Ishikawa (cell line): Measurements from ENCODE around the gene ELOVL6.

Experiments used
- CEBPB ChIP-seq: IDR thresholded peaks from 2 replicates; pipeline ENCODE4 v1.6.1; 2012
- CREB1 ChIP-seq: IDR thresholded peaks from 2 replicates; pipeline ENCODE4 v1.6.1; 2012; ENCODE audit warnings: low read depth
- EGR1 ChIP-seq: IDR thresholded peaks from 2 replicates; pipeline ENCODE4 v1.6.1; 2012
- EP300 ChIP-seq: IDR thresholded peaks from 2 replicates; pipeline ENCODE4 v1.6.1; 2012; ENCODE audit warnings: borderline replicate concordance
- FOXM1 ChIP-seq: IDR thresholded peaks from 2 replicates; pipeline ENCODE4 v1.6.1; 2012; ENCODE audit warnings: low read depth, borderline replicate concordance
- NFIC ChIP-seq: IDR thresholded peaks from 2 replicates; pipeline ENCODE4 v1.6.1; 2012
- RAD21 ChIP-seq: IDR thresholded peaks from 2 replicates; pipeline ENCODE4 v1.6.1; 2012; ENCODE audit warnings: low read depth
- TAF1 ChIP-seq: IDR thresholded peaks from 2 replicates; pipeline ENCODE4 v1.6.1; 2012; ENCODE audit warnings: low read depth, mild to moderate bottlenecking
- TCF12 ChIP-seq: IDR thresholded peaks from 2 replicates; pipeline ENCODE4 v1.6.1; 2012; ENCODE audit warnings: low read depth
- TEAD4 ChIP-seq: IDR thresholded peaks from 2 replicates; pipeline ENCODE4 v1.6.1; 2012
- USF1 ChIP-seq: IDR thresholded peaks from 2 replicates; pipeline ENCODE4 v1.6.1; 2012
- YY1 ChIP-seq: IDR thresholded peaks from 2 replicates; pipeline ENCODE4 v1.6.1; 2012; ENCODE audit warnings: low read depth
- ZBTB7A ChIP-seq: IDR thresholded peaks from 2 replicates; pipeline ENCODE4 v1.6.1; 2012; ENCODE audit warnings: low read depth
- TF ChIP-seq, protein P1 (sequence below): IDR thresholded peaks from 2 replicates; pipeline ENCODE4 v1.6.1; 2012; ENCODE audit warnings: low read depth, mild to moderate bottlenecking
- TF ChIP-seq, protein P2 (sequence below): IDR thresholded peaks from 2 replicates; pipeline ENCODE4 v1.6.1; 2012

Gene ELOVL6

DNA sequence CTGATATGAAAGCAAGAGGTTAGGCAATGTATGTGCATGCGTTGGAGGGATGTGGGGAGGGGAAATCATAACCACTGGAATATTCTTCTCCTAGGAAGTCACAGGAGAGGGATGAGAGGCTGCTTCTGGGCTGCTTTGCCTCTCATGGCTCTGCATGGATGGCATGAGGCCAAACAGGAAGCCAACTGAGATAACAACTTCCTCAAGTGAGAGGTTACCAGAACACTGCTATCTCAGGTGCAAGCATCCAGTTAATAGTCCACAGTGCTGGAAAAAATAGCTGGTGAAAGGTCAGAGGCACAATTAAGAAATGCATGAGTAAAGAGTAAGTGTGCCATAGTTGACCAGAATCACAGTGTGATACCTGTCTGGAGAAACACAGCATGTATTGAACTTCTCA is 113.3 kb downstream of the ELOVL6 start:
- TF ChIP-seq EP300 (no peak), NFIC (peak; percentile 56)

GRCh38 chr4:110084154-110084553 is 114.3 kb downstream of the ELOVL6 start:
- TF ChIP-seq TAF1 (no peak), EGR1 (no peak), ZBTB7A (no peak), TEAD4 (no peak), FOXM1 (no peak), TCF12 (no peak), USF1 (no peak), CREB1 (no peak), EP300 (no peak), NFIC (no peak), YY1 (no peak), RAD21 (no peak), CEBPB (no peak)
- TF ChIP-seq, protein P1, sequence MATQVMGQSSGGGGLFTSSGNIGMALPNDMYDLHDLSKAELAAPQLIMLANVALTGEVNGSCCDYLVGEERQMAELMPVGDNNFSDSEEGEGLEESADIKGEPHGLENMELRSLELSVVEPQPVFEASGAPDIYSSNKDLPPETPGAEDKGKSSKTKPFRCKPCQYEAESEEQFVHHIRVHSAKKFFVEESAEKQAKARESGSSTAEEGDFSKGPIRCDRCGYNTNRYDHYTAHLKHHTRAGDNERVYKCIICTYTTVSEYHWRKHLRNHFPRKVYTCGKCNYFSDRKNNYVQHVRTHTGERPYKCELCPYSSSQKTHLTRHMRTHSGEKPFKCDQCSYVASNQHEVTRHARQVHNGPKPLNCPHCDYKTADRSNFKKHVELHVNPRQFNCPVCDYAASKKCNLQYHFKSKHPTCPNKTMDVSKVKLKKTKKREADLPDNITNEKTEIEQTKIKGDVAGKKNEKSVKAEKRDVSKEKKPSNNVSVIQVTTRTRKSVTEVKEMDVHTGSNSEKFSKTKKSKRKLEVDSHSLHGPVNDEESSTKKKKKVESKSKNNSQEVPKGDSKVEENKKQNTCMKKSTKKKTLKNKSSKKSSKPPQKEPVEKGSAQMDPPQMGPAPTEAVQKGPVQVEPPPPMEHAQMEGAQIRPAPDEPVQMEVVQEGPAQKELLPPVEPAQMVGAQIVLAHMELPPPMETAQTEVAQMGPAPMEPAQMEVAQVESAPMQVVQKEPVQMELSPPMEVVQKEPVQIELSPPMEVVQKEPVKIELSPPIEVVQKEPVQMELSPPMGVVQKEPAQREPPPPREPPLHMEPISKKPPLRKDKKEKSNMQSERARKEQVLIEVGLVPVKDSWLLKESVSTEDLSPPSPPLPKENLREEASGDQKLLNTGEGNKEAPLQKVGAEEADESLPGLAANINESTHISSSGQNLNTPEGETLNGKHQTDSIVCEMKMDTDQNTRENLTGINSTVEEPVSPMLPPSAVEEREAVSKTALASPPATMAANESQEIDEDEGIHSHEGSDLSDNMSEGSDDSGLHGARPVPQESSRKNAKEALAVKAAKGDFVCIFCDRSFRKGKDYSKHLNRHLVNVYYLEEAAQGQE: no peak
- TF ChIP-seq, protein P2, sequence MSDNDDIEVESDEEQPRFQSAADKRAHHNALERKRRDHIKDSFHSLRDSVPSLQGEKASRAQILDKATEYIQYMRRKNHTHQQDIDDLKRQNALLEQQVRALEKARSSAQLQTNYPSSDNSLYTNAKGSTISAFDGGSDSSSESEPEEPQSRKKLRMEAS: no peak

- TF ChIP-seq ZBTB7A (no peak), EGR1 (no peak), CEBPB (no peak), CREB1 (no peak), FOXM1 (no peak), NFIC (no peak), TAF1 (no peak), RAD21 (no peak), TEAD4 (no peak), USF1 (no peak), TCF12 (no peak)
- TF ChIP-seq, protein P2: no peak
- TF ChIP-seq, protein P1: no peak
Observed at GRCh38 chr4:110075891-110076290, 122.5 kb downstream of the ELOVL6 start.

DNA sequence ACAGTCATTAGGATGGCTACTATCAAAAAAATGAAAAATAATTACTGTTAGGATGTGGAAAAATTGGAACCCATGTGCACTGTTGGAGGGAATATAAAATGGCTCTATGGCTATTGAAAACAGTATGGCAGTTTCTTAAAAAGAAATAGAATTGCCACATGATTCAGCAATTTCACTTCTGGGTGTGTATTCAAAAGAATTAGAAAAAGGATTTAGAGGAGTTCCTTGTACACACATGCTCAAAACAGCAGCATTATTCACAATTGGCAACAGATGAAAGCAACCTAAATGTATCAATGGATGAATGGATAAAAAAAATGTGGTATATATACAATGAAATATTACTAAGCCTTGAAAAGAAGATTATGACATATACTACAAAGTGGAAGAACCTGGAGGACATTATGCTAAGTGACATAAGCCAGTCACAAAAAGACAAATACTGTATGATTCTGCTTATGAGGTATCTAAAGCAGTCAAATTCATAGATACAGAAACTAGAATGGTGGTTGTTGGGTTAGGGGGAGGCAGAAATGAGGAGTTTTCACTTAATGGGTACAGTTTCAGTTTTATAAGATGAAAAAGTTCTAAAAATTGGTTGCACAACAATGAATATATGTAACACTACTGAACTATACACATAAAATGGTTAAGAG is 123.2 kb downstream of the ELOVL6 start:
- TF ChIP-seq, protein P1: no peak
- TF ChIP-seq TEAD4 (no peak), TAF1 (no peak), FOXM1 (no peak)

DNA sequence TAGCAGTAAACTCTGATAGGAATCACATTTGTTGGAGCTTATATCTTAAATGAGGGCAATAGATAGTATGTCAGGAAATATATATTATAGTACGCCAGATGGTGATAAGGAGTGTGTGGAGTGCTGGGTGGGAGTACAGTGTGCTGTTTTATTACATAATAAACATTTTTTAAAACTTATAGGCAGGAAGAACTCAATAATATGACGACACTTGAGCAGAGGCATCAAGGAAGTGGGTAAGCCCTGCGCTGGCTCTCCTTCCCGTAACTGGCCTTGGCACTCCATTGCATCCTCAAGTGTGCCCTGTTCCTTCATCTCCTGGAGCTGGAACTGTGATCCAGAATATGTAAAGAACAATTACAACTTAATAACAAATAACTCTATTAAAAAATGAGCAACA is 123.8 kb downstream of the ELOVL6 start:
- TF ChIP-seq TAF1 (no peak), YY1 (no peak), EGR1 (no peak), USF1 (no peak), TCF12 (no peak), TEAD4 (no peak), FOXM1 (no peak), NFIC (no peak), ZBTB7A (no peak)
- TF ChIP-seq, protein P1: no peak
